OCI-LY7 (cell line): ENCODE data around the gene MRPL23. TPM values are rescaled to one million over a fixed set of nuclear protein-coding genes. Genes with fewer than 3 reads are reported as not detected.
A peak's percentile ranks its signal among the peaks of the same experiment; 100 is the strongest.

Source experiments
- Bru-seq: library from RNA; stranded (reverse); fragments of 400-500 nt; gene quantifications from one replicate; lab custom pipeline; 2021; lab: Mats Ljungman, UMichigan
- BruChase-seq, 2 experiments: library from RNA; stranded (reverse); fragments of 400-500 nt; gene quantifications; one replicate each; lab custom pipeline; 2021; lab: Mats Ljungman, UMichigan
- BruUV-seq: library from RNA; stranded (reverse); fragments of 400-500 nt; replicated peaks from 2 replicates; lab custom pipeline; 2021; lab: Mats Ljungman, UMichigan
- CTCF ChIA-PET: fragments of 300-600 bp; sonication (Branson Sonifier 250); formaldehyde crosslinking; loops from one replicate; lab custom pipeline; 2022; ENCODE audit warnings: antibody characterized with exemption; ENCODE audit not compliant: unreplicated experiment; lab: Charles Lee
- POLR2A ChIA-PET: fragments of 300-600 bp; sonication (Branson Sonifier 250); formaldehyde crosslinking; loops from one replicate; lab custom pipeline; 2022; ENCODE audit warnings: antibody characterized with exemption; lab: Charles Lee
- DNase-seq: peaks from one replicate; pipeline ENCODE4 v3.0.0-alpha.2; 2015; ENCODE audit warnings: low spot score
- H2AFZ ChIP-seq: fragments of 200-600 bp; sonication (generic), shearing (Covaris generic); 2 replicates; pipeline ENCODE4 v1.6.1; 2014; ENCODE audit warnings: mild to moderate bottlenecking, antibody characterized with exemption, low read length, moderate library complexity
- H3K27ac ChIP-seq: fragments of 200-600 bp; sonication (generic); 2 replicates; pipeline ENCODE4 v1.5.1; 2014; ENCODE audit warnings: mixed run types, low read depth, mild to moderate bottlenecking, moderate library complexity, low read length, inconsistent platforms; ENCODE audit not compliant: poor library complexity, severe bottlenecking
- H3K36me3 ChIP-seq: fragments of 200-600 bp; sonication (generic); 2 replicates; pipeline ENCODE4 v1.6.1; 2014; ENCODE audit warnings: mild to moderate bottlenecking, antibody characterized with exemption, low read length, moderate library complexity, mixed read lengths; ENCODE audit not compliant: insufficient read depth
- H3K4me1 ChIP-seq: fragments of 200-600 bp; sonication (generic); 2 replicates; pipeline ENCODE4 v1.5.1; 2014; ENCODE audit warnings: mild to moderate bottlenecking, low read length; ENCODE audit not compliant: insufficient read depth, poor library complexity, severe bottlenecking
- H3K4me2 ChIP-seq: fragments of 200-600 bp; sonication (generic); 2 replicates; pipeline ENCODE4 v1.6.1; 2014; ENCODE audit warnings: mild to moderate bottlenecking, low read length
- H3K4me3 ChIP-seq: fragments of 200-600 bp; sonication (generic); 2 replicates; pipeline ENCODE4 v1.5.1; 2014; ENCODE audit warnings: mild to moderate bottlenecking, low read depth, low read length; ENCODE audit not compliant: poor library complexity, severe bottlenecking
- H3K79me2 ChIP-seq: fragments of 200-600 bp; sonication (generic); 2 replicates; pipeline ENCODE4 v1.6.1; 2016; ENCODE audit warnings: low read depth, mild to moderate bottlenecking, low read length, moderate library complexity, mixed read lengths; ENCODE audit not compliant: insufficient read depth
- H3K9me2 ChIP-seq: fragments of 200-600 bp; sonication (generic); 2 replicates; pipeline ENCODE4 v1.6.1; 2016; ENCODE audit warnings: mild to moderate bottlenecking, low read length, mixed read lengths; ENCODE audit not compliant: insufficient read depth
- H3K9me3 ChIP-seq: fragments of 200-600 bp; sonication (generic); 2 replicates; pipeline ENCODE4 v1.6.1; 2014; ENCODE audit warnings: mild to moderate bottlenecking, mixed run types, low read length, mixed read lengths
- H4K20me1 ChIP-seq: fragments of 200-600 bp; sonication (generic); 2 replicates; pipeline ENCODE4 v1.6.1; 2014; ENCODE audit warnings: mild to moderate bottlenecking, antibody characterized with exemption, low read length, moderate library complexity, mixed read lengths; ENCODE audit not compliant: insufficient read depth
- CTCF ChIP-seq: fragments of 200-600 bp; sonication (generic); conservative IDR thresholded peaks from 2 replicates; pipeline ENCODE4 v1.5.1; 2014; ENCODE audit warnings: mild to moderate bottlenecking, antibody characterized with exemption, low read length, moderate library complexity, mixed read lengths
- EZH2phosphoT487 ChIP-seq: fragments of 200-600 bp; sonication (generic); IDR thresholded peaks from 2 replicates; pipeline ENCODE4 v1.6.1; 2018; ENCODE audit warnings: low read depth, borderline replicate concordance, mild to moderate bottlenecking, mixed run types, antibody characterized with exemption, low read length, moderate library complexity, mixed read lengths
- intact Hi-C: fragments of 100-400 bp; cut with micrococcal nuclease; formaldehyde crosslinking; loops from one replicate; pipeline ENCODE4 v1.10.0; 2022; ENCODE audit not compliant: unreplicated experiment
- long read RNA-seq: library from polyadenylated mRNA; stranded (forward); transcript quantifications from one replicate; pipeline ENCODE4 v2.0.0, GENCODE V29; 2022
- total RNA-seq, 2 experiments: library from RNA; depleted of rRNA in 1 of 2; stranded (reverse); fragments of >200 nt in 1 of 2; shearing (Covaris generic) in 1 of 2; gene quantifications; 2 replicates each; pipeline ENCODE4 v1.2.3, GENCODE V29; 2014 to 2022

MRPL23 gene
- total RNA-seq (2014; rRNA removed; shearing (Covaris generic)): 149 and 199 TPM in 2 replicates
- 107 and 131 TPM in 2 replicates for total RNA-seq (2022)
- Bru-seq, nascent RNA: percentile 35 among the genes with signal in this experiment
- BruChase-seq, experiment 1, labeled RNA remaining after a 6-hour chase: percentile 35 among the genes with signal in this experiment
- BruChase-seq, experiment 2, labeled RNA remaining after a 2-hour chase: percentile 34 among the genes with signal in this experiment
- long read RNA-seq, transcript MRPL23-205 (5 exons, 736 nt): major isoform, 62 of 86 reads
- long read RNA-seq, partial matches to known transcripts: 18 of 86 reads
- long read RNA-seq, other reads (novel, unspliced or antisense): 6 of 86 reads

- no TSS peak for BruUV-seq
Measured at GRCh38 chr11:1946812-1947484, at the start of gene MRPL23. MRPL23 (plus strand) TSS chr11:1947332; CDS start chr11:1947363, 31 bp downstream.

GRCh38 chr11:1899090-1899489, 48.0 kb upstream of the MRPL23 start:
- BruUV-seq: no TSS peak
- DNase-seq: no peak
- Histone ChIP-seq H3K79me2 (no peaks in the 10 kb centered on the region), H2AFZ (no peak overlapping the region), H3K36me3 (no peaks in the 10 kb centered on the region), H3K4me3 (no peak overlapping the region), H3K27ac (no peak overlapping the region), H4K20me1 (no peaks in the 10 kb centered on the region), H3K4me1 (no peaks in the 10 kb centered on the region), H3K4me2 (no peak overlapping the region), H3K9me3 (no peaks in the 10 kb centered on the region), H3K9me2 (no peaks in the 10 kb centered on the region)
- ChIA-PET POLR2A (no interaction called here), CTCF (interaction anchor here (0.8 kb wide), 1 partner anchor 17 kb away, joined by 3 read pairs; no protein-coding TSS in a partner anchor)
- intact Hi-C loops: loop anchor here (10.0 kb wide), 1 partner anchor 46 kb away; the partner anchor contains the start of gene MRPL23
- no peak for TF ChIP-seq EZH2phosphoT487
- no peak for TF ChIP-seq CTCF

More at GRCh38 chr11:1946812-1947484, at the start of gene MRPL23:
- Histone ChIP-seq H3K9me2 (no peaks in the 10 kb centered on the region), H3K27ac (no peak within 1 kb of the TSS), H3K79me2 (no peaks in the 10 kb centered on the region), H3K4me3 (no peak within 1 kb of the TSS), H2AFZ (no peak within 1 kb of the TSS), H3K9me3 (no peaks in the 10 kb centered on the region), H3K36me3 (no peaks in the 10 kb centered on the region), H3K4me2 (no peak within 1 kb of the TSS), H4K20me1 (no peaks in the 10 kb centered on the region), H3K4me1 (no peaks in the 10 kb centered on the region)
- intact Hi-C loops: loop anchor here (10.0 kb wide), 1 partner anchor 52 kb away; the partner anchor contains the start of gene PRR33
- DNase-seq: no peak
- POLR2A ChIA-PET: no interaction called here
- CTCF ChIA-PET: interaction anchor here (0.5 kb wide), 1 partner anchor 110 kb away, joined by 3 read pairs; no protein-coding TSS in a partner anchor
- TF ChIP-seq EZH2phosphoT487 (no peak), CTCF (no peak)
